ENCODE results near the gene KCNJ12. TPM values are rescaled to one million over a fixed set of nuclear protein-coding genes. Genes with fewer than 3 reads are reported as not detected.

Gene KCNJ12
- total RNA-seq, 2 donors from 2014 or later: 12.0 to 16.5 TPM

DNA sequence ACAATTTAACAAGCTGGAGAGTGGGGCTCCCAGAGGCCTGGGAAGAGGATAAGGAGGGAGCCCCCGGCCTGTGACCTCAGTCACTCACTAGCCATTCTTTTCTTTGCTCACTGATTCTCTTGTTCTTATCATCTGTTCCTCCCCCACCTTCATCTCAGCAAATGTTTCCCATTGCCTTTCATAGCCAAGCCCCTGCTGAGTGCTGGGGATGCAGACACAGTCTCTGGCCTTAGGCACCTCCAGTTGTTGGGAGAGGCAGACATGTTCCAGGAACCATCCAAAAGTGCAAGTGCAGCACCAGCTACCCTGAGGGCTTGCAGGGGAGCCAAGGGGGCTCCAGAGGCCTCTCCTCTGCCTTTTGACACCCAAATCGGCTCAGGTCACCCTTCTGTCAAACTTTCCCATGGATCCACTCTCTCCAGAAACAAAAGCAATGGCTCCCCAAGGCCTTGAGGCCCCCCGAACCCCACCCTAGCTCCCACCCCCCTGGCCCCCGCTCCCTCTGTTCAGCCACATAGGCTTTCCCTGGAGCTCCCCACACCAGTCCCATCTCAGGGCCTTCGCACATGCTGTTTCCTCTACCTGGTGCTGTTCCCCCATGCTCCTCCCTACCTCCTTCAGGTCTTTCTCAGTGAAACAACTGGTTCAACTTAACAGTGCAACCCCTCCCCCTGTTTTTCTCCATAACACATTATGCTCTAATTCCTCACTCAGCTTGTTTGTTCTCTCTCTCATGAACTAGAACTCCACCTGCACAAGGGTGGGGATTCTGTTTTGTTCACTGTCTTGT is 14.9 kb upstream of the KCNJ12 start:
- no peak for ATAC-seq
- no peak for DNase-seq
- intact Hi-C loops (cut with DNase I): no loop called here

DNA sequence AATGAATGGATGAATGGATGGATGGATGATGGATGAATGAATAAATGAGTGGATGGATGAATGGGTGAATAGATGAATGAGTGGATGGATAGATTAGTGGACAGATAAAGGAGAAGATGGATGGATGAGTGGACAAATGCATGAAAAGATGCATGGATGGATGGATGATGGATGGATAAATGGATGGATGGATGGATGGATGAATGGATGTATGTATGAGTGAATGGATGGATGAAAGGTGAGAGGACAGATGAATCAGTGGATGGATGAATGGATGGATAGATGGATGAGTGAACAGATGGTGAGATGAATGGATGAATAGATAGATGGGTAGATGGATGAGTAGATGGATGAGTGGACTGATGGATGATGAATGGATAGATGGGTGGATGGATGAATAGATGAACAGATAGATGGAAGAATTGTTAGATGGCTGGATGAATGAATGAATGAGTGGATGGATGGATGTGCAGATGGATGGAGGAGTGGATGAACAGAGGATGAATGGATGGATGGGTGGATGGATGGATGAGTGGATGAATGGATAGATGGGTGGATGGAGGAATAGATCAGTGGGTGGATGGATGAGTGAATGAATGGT is 13.7 kb upstream of the KCNJ12 start:
- DNase-seq (no peak), ATAC-seq (no peak)
- intact Hi-C loops (cut with DNase I): no loop called here

DNA sequence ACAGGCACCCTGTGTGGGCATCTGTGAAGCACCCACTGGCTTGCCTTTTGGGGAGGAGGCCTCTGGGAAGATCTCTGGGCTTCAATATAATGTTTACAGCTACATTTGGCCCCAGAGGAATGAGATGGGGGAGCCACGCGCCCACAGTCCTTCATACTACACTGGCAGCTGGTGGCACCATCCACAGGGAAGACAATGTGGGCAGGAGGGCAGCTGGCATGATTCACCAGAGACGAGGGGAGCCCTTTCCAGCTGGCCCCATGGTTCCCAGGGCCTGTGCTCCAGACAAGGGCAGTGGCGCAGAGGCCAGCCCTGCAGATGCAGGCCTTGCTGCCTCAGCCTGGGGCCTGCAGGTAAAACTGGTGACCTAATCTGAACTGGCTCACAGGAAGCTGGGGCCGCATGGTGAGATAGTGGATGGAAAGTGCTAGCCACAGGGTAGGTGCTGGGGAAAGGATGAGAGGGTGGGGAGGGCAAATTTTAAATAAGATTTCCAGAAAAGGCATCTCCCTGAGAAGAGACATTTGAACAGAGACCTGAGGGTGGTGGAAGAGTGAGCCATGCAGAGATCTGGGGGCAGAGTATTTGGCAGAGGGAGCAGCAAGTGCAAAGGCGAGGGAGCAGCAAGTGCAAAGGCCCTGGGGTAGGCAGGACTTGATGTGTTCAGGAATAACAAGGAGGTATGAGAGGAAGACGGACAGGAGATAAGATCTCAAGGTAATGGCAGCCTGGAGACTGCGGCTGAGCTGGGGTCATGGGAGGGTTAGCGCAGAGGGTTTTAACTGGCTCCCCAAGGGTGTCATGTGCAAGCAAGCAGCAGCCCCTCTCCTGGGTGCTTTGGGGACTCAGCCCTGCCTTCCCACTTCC is 12.1 kb upstream of the KCNJ12 start:
- intact Hi-C loops (cut with DNase I): no loop called here
- DNase-seq (no peak), ATAC-seq (no peak)

DNA sequence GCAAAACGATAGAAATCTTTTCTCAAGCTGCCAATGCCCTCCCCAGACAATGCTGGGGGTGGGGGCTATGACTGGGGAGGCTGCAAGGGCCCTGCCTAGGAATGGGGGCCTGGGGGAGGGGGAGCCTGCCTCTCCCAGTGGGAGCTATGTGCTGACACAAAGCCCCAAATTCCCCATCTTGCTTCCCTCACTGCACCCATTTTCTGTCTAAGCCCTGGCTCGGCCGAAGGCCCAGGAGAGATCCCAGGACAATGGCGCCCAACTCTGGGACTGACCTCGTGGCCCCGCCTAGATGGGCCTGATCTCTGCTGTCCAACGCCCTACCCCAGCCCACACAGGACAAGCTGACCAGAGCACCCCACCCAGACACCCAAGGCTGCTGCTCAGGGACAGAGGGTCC is 11.1 kb upstream of the KCNJ12 start:
- ATAC-seq (no peak), DNase-seq (no peak)
- intact Hi-C loops (cut with DNase I): no loop called here

DNA sequence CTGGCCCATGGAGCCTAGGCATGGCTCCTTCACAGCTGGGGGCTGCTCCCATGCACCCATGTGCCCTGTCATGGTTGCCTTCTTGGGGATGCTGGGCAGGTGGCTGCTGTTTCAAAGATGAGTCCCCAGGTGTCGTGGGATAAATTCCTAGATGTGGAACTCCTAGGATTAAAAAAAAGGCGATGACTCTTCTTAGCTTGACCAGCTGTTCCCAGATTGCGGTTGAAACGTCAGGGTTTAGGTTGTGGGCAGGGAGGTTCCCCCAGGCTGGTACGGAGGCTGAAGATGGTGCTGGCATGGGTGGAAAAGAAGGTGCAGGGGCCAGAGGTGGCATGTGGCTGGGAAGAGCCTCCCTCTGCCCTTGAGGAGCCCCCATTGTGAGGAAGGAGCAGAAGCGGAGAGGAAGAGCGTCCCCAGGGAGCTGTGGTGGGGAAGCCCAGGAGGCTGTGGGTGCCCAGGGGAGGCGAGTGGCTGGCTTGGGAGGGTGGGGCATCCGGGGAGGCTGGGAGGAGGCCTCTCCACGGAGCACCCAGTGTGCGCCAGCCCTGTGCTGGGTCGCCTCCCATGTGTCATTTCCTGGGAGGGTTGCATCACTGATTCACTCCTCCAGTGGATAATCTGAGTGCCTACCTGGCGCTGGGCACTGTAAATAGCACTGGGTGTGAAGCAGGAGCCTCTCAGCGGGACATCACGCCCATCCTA is 7.5 kb upstream of the KCNJ12 start:
- no peak for ATAC-seq
- intact Hi-C loops (cut with DNase I): no loop called here
- DNase-seq: no peak

DNA sequence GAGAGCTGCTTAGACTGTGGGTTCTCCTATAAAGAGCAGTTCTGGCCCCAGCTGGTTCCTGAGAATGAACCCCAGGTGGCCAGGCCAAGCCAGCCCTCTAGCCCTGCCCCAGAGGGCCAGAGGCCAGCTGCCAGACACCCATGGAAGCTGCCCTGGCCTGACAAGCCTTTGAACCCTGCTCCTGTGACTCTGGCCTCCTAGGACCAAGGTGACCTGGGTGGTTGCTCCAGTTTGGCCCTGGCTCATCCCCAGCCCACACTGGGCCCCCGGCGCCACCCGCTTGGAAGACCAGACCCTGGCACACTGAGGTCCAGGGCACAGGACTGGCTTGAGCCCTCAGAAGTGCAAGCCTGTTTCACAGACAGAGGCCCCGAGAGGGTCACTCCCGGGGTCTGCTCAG is 6.8 kb upstream of the KCNJ12 start:
- no peak for ATAC-seq
- no peak for DNase-seq
- intact Hi-C loops (cut with DNase I): no loop called here

DNA sequence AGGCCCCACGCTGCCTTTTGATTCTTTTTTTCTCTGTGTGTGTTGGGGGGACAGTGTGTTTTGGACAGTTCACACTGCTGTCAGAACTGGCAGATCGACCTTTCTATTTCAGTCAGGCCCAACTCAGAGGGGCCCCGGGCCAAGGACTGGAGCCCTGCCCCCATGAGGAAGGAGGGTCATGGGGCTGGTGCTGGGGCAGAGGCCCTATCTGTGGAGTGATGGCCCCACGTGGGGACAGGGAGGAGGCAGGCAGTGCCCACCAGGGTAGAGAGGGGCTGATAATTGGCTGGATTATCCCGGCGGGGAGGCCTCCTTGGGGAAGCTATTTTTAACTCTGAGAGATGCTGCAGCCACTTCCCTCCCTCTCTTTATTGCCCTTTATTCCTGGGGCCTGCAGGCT is 5.7 kb upstream of the KCNJ12 start:
- ATAC-seq (peak; percentile 85 to 96), DNase-seq (peak; percentile 80)
- intact Hi-C loops (cut with DNase I): no loop called here

DNA sequence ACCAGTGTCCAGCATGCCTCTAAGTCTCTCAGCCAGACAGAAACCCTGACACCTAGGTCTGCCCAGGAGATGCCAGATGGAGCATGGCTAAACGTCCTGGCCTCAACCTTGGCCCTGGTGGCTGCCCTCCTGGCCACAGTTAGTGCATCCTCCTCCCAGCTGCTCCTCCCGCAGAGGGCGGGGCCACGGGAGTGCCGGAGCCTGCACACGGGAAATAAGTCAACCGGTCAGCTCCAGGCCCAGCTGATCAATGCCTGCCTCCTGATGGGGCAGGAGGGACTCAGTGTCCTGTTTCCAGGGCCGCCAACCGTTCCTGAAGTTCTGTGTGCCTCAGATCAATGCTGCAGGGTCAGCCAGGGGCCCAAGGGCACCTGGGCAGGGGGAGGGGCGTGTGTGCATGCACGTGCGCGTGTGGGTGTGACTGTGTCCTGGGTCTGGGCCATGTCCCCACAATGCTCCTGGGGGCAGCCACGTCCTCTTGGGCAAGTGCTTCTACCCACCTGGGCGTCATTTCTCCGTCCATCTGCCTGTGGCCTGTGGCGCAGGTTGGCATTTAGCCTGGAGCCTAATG is 4.6 kb upstream of the KCNJ12 start:
- ATAC-seq (no peak), DNase-seq (no peak)
- intact Hi-C loops (cut with DNase I): no loop called here

DNA sequence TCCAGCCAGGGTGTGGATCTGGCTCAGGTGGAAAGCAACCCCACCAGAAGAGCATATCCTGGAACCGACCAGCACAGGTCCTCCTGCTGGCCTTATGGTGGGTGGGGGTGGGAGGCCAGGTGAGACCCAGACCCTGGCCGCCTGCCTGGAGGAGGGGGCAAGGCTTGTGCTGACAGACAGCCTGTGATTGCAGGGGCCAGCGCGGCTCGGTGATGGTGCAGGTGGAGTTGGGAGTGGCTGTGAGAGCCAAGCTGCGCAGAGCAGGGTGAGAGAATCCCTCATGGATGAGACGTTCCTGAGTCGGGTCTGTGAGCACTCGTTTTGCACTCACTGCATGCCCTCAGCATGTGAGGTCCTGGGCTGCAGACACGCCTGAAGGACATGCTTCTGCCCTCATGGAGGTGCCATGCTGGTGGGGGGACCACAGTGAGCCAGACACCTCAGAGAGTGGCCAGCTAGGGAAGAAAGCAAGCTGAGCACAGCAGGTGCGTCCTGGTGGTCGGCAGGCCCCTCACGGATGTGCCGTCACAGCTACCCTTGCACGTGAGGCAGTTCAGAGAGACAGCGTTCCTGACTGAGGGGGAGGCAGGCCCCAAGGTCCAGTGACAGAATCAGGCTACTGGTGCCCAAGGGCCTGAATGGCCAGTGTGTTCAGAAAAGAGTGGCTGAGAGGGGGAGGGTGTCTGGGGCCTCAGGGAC is 3.8 kb upstream of the KCNJ12 start:
- no peak for DNase-seq
- ATAC-seq: no peak
- intact Hi-C loops (cut with DNase I): no loop called here

DNA sequence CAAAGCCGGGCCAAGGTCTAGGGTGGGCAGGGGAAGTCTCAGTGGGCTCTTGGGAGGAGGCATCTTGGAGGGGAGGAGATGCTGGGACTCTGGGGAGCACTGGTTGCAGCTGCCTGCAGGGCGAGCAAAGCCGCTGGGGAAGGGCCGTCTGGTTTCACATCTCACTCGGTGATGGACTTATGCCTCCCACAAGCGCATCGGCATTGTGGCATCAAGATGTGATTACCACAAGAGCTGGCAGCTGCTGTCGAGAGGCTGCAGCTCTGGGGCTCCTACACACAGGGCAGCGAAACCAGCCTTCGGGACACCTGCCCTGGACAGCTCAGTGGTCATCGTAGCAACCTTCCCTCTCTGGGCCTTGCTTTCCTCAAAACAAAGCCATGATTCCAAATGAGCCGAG is 3.1 kb upstream of the KCNJ12 start:
- intact Hi-C loops (cut with DNase I): no loop called here
- DNase-seq (no peak), ATAC-seq (no peak)

DNA sequence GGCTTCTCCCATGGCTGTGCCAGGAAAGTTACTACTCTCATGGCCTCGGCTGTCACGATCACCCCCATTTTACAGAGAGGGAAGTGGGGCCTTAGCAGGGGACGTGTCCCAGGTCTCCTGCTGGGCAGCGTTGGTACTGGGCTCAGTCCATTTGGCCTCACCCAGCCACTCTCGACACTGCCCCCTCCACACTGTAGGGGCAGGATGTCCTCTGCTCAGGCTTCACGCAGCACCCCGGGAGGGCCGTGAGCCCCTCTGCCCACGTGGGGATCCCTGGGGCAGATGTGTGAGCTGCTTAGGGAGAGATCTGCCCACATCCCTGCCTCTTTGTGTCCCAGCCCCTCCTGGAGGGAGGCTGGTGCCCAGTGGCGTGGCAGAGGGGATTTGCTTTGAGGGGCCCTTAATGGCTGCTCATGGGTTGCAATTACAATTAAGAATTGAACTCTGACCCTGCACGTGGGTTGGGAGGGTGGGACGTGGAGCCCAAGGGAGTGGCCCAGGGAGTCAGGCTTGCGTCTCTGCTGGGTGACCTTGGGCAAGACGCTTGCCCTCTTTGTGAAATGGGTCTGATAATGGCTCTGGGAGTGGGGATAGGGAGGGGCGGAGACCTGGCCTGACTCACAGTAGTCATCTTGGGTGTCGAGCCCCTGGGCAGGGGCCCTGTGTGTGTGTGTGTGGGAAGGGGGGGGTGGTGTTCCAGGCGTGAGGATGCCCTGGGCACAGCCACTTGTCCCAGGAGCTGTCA is 2.3 kb upstream of the KCNJ12 start:
- ATAC-seq (no peak), DNase-seq (no peak)
- intact Hi-C loops (cut with DNase I): no loop called here

DNA sequence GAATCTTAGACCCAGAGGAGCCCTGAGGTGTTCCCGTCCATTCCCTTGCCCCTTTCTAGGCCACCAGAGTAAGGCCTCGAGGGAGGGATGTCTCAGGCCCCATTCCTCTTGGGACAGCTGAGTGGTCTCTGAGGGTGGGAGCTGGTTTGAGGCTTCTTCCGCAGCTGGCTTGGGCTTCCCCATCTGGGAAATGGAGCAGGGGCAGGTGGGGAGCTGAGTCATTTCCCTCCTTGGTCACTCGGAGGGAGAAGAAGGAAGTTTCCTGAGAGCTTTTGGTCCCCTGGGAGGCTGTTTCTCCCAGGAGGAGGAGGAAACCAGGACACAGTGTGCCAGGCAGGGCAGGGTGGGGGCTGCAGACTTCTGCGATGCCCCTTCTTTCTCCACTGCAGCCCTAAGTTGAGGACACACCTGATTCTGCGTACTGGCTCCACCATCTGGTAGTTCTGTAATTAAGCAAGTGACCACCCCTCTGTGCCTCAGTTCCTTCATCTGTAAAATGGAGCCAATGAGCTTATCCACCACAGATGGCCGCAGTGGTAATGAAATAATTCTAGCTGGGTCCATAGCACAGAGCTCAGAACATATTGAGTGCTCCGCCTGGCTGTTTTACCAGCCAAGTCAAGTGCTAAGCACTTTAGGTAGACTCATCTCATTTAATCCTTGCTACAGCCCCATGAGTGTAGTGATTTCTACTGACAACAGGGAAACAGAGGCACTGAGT is 1.6 kb upstream of the KCNJ12 start:
- intact Hi-C loops (cut with DNase I): no loop called here
- DNase-seq: no peak
- ATAC-seq: no peak

DNA sequence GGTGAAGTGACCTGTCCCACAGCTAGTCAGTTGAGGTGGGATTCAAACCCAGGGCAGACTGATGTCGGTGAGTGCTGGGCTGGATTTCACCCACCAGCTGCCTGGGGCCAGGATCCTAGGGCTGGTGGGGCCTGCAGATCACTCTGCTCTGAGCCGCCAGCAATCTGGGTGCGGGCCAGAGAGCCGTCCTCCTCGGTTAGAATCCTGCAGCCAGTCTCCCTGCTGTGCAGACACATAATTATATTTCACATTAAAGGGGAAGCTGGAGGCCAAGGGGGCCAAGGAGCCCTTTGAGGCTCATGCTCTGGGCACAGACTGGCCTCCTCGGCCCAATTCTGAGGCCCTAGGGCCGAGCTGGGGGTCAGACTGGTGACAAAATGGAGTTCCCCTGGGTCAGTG is 996 bp upstream of the KCNJ12 start:
- DNase-seq (no peak), ATAC-seq (no peak)
- intact Hi-C loops (cut with DNase I): no loop called here

DNA sequence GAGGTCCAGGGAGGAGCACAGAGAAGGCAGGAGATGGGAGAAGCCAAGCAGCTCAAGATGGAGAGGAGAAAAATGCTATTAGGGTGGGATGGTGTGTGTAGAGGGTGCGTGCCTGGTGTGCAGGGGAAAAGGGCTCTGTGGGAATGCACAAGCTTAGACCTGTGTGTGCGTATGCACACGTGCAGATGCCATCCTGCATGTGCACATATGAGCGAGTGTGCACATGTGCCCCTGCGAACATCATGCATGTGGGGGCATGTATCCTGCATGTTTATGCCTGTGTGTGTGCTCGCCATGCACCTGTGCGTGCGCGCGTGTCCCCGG is 438 bp upstream of the KCNJ12 start:
- no peak for DNase-seq
- no peak for ATAC-seq
- intact Hi-C loops (cut with DNase I): no loop called here

DNA sequence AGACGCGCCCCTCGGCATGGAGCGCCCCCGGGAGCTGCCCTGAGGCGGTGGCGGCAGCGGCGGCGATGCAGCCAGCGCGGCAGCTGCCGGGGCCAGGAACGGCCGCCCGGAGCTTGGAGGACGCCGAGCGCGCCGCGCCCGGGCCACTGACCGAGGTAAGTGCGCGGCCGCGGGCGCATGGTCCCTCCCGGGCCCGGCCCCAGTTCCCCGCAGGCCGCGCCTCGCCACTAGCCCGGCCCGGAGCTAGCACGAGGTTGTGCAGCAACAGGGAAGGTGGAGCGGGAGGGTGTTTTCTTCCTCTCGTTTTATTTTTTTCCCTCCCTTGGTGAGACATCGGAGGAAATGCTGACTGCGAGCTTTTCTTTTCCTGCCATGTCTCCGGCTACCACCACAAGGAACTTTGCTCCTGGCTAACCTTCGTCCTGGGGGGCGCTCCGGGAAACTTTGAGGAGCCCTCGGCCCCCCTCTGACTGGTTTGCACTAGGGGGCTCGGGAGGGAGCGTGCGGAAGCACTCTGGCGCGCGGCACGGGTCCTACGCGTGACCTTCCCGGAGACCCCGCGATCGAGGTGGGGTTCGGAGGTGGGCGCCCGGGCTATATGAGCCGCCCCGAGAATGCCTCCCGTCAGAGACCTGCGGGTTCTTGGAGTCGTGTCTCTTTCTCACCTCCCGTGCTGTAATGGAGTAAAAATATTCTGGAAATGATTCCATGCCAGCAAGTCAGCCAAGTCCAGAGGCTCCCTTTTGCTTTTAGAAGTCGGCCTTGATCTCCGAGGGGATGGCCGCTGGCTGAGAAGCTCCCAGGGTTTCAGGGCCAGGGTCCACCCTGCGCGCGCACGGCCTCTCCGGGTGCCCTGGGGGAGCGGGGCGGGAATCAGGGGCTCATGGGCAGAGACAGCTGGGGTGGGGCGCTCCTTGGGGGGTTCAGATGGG is 868 bp downstream of the KCNJ12 start:
- peak; percentile 46 for DNase-seq
- ATAC-seq: peak; percentile 48 to 50
- intact Hi-C loops (cut with DNase I): no loop called here

DNA sequence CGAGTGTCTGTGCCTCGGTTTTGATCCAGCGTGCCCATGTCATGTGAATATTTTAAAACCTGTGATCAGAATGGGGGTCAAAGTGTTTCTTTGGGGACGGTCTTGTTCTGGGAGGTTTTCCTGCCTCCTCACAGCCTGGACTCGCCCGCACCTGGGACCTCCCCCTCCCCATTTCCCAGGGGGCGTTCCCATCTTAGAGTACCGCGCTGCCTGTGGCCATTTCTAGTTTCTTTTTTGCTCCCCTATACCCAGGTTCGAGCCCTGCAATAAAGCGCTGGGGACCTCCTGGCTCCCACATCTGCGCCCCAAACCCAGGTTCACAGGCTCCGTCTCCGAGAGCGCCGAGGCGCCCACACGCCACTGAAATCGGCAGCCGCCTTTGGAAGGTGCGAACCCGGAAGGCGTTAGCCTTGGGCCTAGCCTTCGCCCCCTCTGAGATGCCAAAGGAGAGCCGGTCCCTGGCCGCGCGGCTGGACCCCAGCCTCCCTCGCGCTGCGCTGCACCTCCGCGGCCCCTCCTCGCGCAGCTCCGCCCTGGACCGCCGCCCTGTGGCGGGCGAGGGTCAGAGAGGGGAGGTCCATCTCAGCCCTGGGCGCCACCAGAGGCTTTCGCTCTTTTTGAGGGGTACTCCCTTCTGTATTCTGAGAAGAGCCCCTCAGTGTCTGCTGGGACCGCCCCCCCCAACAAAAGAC is 1.7 kb downstream of the KCNJ12 start:
- intact Hi-C loops (cut with DNase I): no loop called here
- DNase-seq (no peak), ATAC-seq (peak in 1 of 2 donors; percentile 3)

Measured in left cardiac atrium (tissue), 4 donors.